Colon (tissue), 2 donors: ENCODE results near the gene SMIM17.

Experiments
- FAIRE-seq: peaks from 2 replicates; lab custom pipeline; 2012; peaks lifted over from hg19 to GRCh38; lab: Jason Lieb, UNC
- donor health status: control.
- donor health status: control.

The SMIM17 gene

GRCh38 chr19:56642711-56643459 lies at the start of gene SMIM17:
Gene SMIM17, plus strand, starts transcription at chr19:56643159. Its CDS starts 2,509 bp downstream, at chr19:56645668.
- no peak for FAIRE-seq

GRCh38 chr19:56594446-56594782 lies 48.5 kb upstream of the SMIM17 start:
- FAIRE-seq, result no peak

GRCh38 chr19:56594783-56595547 lies 48.0 kb upstream of the SMIM17 start, which contains the start of gene ZNF71:
Gene ZNF71, plus strand, starts transcription at chr19:56595302. Its CDS starts 6,257 bp downstream, at chr19:56601559.
- no peak for FAIRE-seq

DNA sequence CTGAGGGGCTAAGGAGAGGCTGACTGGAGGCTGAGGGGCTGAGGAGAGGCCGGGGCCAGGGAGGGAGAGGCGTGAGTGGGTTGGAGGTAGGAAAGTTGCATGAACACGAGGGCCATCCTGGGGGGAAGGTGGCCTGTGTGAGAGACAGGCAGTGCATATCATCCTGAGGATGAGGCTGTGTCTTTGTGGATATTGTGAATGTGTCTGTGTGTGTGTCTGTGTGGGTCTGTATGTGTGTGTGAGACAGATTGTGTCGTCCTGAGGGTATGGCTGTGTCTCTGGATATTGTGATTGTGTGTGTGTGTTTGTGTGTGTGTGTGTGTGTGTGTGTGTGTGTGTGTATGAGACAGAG lies 47.4 kb upstream of the SMIM17 start:
- FAIRE-seq, result no peak

- no peak for FAIRE-seq
These were observed 46.3 kb upstream of the SMIM17 start for GRCh38 chr19:56596676-56597075.

GRCh38 chr19:56597696-56598095 lies 45.3 kb upstream of the SMIM17 start:
- no peak for FAIRE-seq

DNA sequence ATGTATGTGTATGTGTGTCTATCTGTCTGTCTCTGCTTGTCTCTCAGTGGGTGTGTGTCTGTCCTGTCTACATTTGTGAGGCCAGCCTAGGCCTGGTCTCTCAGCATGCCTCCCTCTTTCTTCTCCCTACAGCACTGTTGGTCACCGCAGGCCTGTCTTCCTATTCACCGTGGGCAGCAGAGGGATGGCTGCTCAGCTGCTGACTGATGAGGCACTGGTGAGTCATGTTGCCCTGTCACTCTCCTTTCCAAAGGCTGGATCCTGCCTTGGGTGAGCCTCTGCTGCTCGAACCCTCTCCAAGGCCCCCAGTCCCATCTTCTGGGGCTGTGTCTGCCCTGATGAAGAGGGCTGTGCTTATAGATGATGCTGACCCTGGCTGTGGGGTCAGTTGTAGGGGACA lies 41.6 kb upstream of the SMIM17 start:
- no peak for FAIRE-seq

DNA sequence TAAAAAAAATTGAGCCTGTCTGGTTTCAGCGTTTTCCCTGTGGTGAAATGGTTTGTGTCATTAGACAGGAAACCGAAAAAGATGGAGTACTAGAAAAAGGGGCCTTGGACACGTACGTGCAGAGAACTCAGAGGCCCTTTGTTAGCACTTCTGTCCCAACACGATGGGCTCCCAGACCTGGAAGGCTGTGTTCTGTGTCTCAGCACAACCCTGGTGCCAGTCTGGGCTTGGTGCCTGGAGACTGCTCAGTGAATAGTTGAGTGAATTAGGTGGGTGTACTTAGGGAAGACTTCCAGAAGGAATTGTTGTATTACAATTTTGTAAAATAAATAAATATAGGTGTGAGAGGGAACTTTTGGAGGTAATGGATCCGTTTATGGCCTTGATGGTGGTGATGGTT lies 39.1 kb upstream of the SMIM17 start:
- no peak for FAIRE-seq

- FAIRE-seq, result no peak
These were observed 34.5 kb upstream of the SMIM17 start for GRCh38 chr19:56608274-56608964.

GRCh38 chr19:56611288-56611687 lies 31.7 kb upstream of the SMIM17 start:
- FAIRE-seq, result no peak

- no peak for FAIRE-seq
These were observed 30.2 kb upstream of the SMIM17 start for GRCh38 chr19:56612737-56613136.

GRCh38 chr19:56613639-56614038 lies 29.3 kb upstream of the SMIM17 start:
- no peak for FAIRE-seq

DNA sequence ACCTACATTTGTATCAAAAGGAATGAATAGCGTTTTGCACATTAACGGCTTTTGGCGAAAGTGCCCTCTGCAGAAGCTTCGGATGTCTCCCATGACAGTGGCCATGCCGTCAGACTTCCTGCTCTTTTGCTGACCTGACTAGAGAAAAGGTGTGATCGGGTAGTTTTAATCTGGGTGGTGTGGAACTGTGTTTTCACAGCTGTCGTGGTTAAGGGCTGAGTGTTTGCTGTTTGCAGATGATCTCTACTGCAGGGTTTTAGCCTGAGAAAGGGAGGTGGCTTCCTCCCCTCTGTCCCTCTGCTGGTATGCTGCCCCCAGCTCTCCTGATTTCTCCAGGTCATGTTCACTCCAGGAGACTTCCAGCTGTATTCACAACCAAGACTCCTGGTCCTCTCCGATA lies 25.4 kb upstream of the SMIM17 start:
- FAIRE-seq, result no peak

GRCh38 chr19:56619121-56619520 lies 23.8 kb upstream of the SMIM17 start:
- no peak for FAIRE-seq

DNA sequence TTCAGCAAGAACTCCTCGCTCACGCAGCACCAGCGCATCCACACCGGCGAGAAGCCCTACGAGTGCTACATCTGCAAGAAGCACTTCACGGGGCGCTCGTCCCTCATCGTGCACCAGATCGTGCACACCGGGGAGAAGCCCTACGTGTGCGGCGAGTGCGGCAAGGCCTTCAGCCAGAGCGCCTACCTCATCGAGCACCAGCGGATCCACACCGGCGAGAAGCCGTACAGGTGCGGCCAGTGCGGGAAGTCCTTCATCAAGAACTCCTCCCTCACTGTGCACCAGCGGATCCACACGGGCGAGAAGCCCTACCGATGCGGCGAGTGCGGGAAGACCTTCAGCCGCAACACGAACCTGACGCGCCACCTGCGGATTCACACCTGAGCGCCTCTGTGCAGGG lies 20.6 kb upstream of the SMIM17 start:
- FAIRE-seq, result no peak

- FAIRE-seq, result no peak
These were observed 20.0 kb upstream of the SMIM17 start for GRCh38 chr19:56623006-56623405.

GRCh38 chr19:56625708-56626107 lies 17.3 kb upstream of the SMIM17 start:
- no peak for FAIRE-seq

DNA sequence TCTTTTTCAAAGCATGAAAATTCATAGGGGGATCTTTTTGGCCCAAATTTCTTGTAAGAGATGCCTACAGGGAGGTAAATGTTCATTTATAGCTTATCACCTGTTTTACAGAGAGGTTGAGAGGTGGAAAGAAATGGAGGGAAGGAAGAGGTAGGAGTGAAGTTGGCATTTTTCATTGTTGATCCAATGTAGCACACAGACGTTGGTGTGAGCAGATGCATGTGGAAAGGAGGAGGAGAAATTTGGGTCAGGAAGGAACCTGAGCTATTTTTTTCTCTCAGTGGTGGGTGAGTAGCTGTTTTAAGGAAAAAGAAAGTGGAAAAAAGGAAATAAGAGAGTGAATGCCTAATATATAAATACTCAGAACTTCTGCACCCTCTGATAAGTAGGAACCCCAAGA lies 9.9 kb upstream of the SMIM17 start:
- no peak for FAIRE-seq

DNA sequence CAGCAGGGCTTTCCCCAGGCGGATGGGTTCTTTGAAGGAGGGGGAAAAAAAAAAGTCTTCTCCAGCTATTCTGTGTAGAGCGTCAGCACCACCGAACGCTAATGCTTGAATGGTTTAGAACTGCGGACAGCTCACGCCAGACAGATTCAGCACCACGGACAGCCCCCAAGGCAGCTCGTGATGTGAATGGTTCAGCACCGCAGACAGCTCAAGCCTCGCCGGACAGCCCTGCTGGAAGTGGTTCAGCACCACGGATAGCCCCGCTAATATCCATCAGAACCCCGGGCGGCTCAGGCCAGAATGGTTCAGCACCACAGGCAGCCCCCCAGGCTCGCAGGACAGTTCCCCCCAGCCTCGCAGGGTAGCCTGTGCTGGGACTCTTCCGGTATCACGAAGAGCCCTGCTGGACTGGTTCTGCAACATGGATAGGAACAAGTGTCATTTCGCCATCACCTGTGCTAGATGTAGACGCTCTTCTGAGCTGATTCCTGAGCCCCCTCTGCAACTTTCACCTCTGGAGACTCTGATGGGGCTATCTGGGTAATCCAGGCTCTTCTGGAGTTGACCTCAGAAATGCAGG lies 4.9 kb upstream of the SMIM17 start:
- no peak for FAIRE-seq

GRCh38 chr19:56639217-56639616 lies 3.7 kb upstream of the SMIM17 start:
- no peak for FAIRE-seq

GRCh38 chr19:56643460-56643955 lies 549 bp downstream of the SMIM17 start:
- no peak for FAIRE-seq

- FAIRE-seq, result no peak
These were observed 11.2 kb downstream of the SMIM17 start for GRCh38 chr19:56654151-56654550.
